ENCODE results near the gene ZNF384.
"Not testable (repeated sequence)": the region's sequence is repeated elsewhere in the genome, so short reads cannot be mapped to it uniquely, and the experiment has no call there.

Gene ZNF384

DNA sequence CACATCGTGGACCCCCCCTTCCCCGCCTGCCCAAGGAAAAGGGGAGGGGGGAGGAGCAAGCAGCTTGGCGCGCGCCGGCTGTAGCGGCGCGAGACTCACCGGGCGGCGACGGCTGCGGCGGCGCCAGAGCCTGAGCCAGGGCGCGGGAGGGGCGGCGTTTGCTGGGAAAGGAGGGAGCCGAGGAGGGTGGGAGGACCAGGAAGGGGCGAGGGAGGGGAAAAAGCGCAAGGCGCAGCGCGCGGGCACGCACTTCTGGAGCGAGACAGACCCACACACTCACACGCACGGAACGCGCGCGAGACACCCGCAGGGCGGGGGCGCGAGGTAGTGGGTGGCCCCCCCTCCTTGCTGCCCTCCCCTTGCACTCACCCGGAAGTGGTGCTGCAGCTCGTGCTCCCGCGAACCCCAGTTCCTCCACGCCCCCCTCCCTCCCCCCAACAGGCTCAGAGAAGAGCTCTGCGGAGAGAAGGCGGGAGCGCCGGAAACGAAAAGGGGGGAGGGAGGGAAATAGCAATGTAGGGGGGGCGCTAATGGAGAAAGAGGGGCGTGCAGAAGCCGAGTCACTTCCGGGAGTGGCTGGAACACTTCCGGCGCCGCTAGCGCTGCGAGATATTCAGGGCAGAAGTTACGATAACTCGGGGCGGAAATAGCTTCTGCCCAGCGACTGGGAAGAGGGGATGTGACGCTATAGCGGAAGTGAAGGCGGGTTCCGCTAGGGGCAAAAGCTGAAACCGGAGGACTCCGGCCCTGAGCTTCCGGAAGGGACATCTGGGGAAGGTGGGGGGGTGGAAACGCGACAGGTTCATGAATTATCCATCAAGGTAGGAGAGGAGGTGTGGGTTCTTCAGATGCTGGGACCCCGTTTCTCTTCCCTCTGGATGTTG lies at the start of gene ZNF384:
Gene ZNF384 (minus strand): TSS at position 377 of the 884 bp plus-strand sequence. CDS start 9,855 bp downstream, outside the sequence.
- Histone ChIP-seq H3K4me3 (peak within 1 kb of the TSS; percentile 71 to 93 (median 86)), H3K27ac (peak within 1 kb of the TSS; percentile 85 to 100 (median 98))

DNA sequence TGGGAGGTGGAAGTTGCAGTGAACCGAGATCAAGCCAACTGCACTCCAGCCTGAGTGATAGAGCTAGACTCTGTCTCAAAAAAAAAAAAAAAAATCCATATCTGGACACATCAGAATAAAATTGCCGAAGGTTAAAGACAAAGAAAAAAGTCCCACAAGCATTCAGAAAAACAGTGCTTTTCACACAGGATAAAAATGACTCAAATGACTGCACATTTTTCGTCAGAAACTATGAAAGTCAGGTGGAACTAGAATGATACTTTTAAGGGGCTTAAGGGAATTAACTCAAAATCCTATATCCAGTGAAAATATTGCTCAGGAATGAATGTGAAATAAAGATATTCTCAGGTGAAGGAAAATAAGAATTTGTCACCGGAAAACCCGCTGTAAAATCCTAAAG lies 47.6 kb upstream of the ZNF384 start:
- Histone ChIP-seq H3K27ac (no peak overlapping the region), H3K4me3 (no peak overlapping the region)

DNA sequence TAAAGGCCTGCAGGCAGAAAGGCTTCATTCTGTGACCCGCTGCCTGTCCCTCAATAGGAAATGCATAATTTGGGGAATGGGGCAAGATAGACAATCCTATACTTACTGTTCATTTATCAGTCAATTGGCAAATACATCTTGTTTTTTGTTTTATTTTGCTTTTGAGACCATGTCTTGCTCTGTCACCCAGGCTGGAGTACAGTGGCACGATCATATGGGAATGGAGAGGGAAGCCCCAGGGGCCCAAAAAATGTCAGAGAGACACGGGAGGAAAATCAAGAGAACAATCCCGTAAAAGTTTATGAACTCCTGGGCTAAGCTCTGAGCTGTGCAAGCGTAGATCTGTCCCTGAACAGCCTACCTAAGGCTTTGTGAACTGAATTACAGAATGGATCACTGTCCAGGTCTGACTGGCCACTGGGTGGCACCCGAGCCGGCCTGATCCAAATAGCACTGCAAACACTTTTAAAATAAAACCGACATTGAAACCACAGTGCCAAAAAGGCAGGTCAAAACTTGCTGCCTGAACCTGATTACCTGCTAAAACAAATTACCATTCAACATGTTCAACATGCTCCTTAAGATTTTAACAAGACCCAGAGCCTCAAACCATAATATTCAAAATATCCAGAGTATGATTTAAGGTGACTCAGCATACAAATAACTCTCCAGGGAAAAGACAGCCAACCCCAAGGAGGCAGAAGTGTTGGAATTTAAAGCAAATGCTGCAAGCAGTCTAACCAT lies 46.4 kb upstream of the ZNF384 start:
- H3K27ac ChIP-seq = no peak overlapping the region

DNA sequence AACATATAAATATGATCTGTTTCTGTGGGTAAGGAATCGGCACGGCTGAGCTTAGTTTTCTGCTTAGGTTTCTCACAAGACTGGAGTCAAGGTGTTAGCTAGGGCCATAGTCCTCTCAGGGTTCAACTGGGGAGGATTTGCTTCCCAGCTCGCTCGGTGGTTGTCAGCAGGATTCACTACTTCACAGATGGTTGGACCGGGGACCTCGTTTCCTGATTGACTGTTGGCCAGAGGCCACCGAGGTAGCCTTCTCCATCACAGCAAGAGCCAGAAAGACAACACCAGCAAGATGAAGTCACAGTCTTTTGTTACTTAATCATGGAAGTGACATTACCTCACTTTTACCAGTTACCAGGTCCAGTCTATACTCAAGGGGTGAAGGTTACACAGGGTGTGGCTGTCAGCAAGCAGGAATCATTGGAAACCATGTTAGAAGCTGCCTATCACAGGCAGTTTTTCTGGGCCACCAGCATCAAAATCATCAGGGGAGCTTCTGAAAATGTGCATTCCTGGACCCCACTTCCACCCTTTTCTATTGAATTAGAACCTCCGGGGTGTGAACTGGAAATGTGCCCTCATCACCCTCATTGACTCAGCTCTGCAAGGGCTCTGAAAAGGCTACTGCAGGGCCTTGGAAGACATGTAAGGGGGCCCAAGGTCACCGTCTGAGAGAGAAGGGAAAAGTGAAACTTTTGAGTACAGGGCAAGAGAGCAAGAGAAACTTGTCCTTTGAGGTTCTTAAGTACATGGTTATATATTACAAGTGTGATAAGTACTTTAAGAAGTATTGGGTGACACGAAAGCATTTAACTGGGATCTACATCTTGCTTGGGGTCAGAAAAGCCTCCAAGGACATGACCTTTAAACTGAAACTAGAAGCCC lies 45.6 kb upstream of the ZNF384 start:
- no peak overlapping the region for H3K4me3 ChIP-seq
- H3K27ac ChIP-seq = no peak overlapping the region

More for the DNA sequence above, 46.4 kb upstream of the ZNF384 start:
- no peak overlapping the region for H3K4me3 ChIP-seq

GRCh38 chr12:6730169-6730568 lies 41.0 kb upstream of the ZNF384 start:
- Histone ChIP-seq H3K4me3 (no peak overlapping the region), H3K27ac (no peak overlapping the region)

DNA sequence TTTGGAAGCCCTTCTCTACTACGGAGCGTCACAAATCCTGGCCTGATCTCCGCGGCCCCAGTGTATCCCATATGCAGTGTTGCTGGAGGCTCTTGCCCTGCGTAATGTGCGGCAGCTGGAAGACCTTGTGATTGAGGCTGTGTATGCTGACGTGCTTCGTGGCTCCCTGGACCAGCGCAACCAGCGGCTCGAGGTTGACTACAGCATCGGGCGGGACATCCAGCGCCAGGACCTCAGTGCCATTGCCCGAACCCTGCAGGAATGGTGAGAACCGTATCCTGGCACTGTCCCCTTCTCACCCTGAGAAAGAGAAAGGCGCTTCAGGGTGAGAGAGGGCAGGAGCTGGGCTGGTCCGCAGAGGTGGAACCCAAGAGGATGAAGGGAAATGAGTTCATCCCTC lies 40.0 kb upstream of the ZNF384 start:
- Histone ChIP-seq H3K4me3 (no peak overlapping the region), H3K27ac (no peak overlapping the region)

- H3K4me3 ChIP-seq = no peak overlapping the region
- no peak overlapping the region for H3K27ac ChIP-seq
Observed at GRCh38 chr12:6725350-6725749, 36.2 kb upstream of the ZNF384 start.

DNA sequence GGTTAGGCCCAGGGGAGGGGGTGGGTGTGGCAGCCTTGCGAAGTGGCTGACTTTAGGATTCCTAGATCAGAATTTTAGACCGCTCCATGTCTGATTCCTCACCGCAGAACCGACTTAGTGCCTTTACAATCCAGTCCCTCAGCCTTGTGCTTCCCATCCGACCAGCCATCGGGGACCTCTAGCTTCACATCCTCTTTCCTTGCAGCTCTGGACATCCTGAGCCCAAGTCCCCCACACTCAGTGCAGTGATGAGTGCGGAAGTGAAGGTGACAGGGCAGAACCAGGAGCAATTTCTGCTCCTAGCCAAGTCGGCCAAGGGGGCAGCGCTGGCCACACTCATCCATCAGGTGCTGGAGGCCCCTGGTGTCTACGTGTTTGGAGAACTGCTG lies 35.2 kb upstream of the ZNF384 start:
- peak overlapping the region; percentile 41 to 65 (median 50) for H3K4me3 ChIP-seq
- H3K27ac ChIP-seq = peak overlapping the region; percentile 43 to 93 (median 86)

DNA sequence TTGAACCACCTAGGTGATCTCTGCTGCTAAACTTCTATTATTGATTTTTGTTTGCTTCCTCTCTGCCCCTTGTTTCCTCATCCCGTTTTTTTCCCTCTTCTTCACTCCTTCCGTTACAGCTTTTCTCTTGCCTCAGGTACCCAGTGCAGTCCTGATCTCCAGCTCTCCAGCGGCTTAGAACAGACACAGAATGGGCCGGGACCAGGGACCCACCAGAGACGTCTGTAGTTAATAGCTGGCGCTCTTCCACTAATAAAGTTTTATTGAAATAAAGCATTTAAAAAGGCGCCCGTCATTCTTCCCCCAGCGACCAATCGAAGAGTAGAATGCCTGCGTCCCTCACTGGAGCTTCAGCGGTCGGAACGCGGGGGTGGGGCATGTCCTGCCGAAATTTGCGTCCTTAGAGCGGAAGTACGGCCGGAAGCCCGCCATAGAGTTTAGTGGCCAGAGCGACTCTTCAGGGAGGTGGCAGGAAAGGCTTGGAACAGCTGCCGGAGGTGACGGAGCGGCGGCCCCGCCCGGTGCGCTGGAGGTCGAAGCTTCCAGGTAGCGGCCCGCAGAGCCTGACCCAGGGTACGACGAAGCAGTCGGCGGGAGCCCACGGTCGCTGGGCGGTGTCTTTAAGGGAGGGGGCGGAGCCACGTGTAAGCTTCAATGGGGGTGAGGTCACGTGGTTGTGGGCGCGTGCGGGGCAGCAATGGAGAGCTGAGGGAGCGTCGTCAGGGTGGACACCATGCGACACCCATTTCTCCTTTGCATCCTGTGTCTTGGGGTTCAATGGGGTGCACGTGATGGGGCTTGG lies 34.6 kb upstream of the ZNF384 start, which contains the start of gene COPS7A:
Gene COPS7A (plus strand): TSS at position 440 of the 802 bp plus-strand sequence. CDS start 611 bp downstream, outside the sequence.
- Histone ChIP-seq H3K4me3 (peak within 1 kb of the TSS; percentile 41 to 65 (median 50)), H3K27ac (peak within 1 kb of the TSS; percentile 43 to 93 (median 86))

- peak overlapping the region in 1 of 7 experiments; percentile 59 for H3K4me3 ChIP-seq
- no peak overlapping the region for H3K27ac ChIP-seq
Observed at GRCh38 chr12:6722863-6723262, 33.7 kb upstream of the ZNF384 start.

GRCh38 chr12:6716874-6717437 lies 27.8 kb upstream of the ZNF384 start:
- Histone ChIP-seq H3K4me3 (no peak overlapping the region), H3K27ac (no peak overlapping the region)

DNA sequence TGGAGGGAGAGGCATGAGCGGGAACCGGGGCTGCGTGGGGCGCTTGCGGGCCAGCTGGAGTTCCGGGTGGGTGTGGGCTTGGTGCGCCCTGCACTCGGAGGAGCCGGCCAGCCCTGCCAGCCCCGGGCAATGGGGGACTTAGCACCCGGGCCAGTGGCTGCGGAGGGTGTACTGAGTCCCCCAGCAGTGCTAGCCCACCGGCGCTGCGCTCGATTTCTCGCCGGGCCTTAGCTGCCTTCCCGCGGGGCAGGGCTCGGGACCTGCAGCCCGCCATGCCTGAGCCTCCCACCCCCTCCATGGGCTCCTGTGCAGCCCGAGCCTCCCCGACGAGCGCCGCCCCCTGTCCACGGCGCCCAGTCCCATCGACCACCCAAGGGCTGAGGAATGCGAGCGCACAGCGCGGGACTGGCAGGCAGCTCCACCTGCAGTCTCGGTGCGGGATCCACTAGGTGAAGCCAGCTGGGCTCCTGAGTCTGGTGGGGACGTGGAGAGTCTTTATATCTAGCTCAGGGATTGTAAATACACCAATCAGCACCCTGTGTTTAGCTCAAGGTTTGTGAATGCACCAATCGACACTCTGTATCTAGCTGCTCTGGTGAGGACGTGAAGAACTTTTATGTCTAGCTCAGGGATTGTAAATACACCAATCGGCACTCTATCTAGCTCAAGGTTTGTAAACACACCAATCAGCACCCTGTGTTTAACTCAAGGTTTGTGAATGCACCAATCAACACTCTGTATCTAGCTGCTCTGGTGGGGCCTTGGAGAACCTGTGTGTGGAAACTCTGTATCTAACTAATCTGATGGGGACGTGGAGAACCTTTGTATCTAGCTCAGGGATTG lies 27.1 kb upstream of the ZNF384 start:
- not testable (repeated sequence) for H3K4me3 ChIP-seq, H3K27ac ChIP-seq

DNA sequence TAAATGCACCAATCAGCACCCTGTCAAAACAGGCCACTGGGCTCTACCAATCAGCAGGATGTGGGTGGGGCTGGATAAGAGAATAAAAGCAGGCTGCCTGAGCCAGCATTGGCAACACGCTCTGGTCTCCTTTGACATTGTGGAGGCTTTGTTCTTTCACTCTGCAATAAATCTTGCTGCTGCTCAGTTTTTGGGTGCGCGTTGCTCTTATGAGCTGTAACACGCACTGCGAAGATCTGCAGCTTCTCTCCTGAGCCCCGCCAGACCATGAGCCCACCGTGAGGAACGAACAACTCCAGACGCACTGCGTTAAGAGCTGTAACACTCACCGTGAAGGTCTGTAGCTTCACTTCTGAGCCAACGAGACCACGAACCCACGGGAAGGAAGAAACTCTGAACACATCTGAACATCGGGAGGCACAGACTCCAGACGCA lies 19.8 kb upstream of the ZNF384 start:
- H3K4me3 ChIP-seq = no peak overlapping the region

GRCh38 chr12:6708351-6708750 lies 19.2 kb upstream of the ZNF384 start:
- H3K27ac ChIP-seq, H3K4me3 ChIP-seq: not testable (repeated sequence)

More for the DNA sequence above, 19.8 kb upstream of the ZNF384 start:
- no peak overlapping the region for H3K27ac ChIP-seq

GRCh38 chr12:6703631-6704030 lies 14.5 kb upstream of the ZNF384 start:
- H3K4me3 ChIP-seq = no peak overlapping the region

DNA sequence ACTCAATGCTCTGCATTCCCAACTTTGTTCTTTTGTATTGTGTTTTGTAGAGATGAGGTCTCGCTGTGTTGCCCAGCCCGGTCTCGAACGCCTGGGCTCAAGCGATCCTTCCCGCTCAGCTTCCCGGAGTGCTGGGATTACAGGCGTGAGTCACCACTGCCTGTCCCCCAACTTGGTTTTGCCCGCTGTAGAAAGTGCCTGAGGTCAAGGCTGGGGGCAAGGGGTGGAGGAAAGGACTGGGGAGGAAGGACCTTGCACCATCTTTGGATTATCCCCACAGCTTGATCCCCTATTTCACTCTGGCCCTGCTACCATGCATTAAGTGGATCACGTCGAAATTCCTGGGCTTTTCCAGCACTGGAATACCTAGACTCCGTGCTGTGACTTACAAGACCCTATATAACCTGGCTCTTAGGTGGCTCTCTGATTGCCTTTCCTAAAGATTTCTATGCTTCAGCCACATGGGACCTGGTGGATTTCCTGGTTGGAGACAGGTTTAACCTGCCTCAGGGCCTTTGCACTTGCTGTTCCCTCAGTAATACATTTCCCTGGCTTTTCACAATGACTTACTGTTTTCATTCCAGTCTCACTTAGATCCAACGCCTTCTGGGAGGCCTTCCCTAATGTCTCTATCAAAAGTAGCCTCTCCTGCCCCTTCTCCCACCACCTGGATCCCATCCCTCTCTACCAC lies 12.0 kb upstream of the ZNF384 start:
- Histone ChIP-seq H3K27ac (no peak overlapping the region), H3K4me3 (peak overlapping the region in 3 of 7 experiments; percentile 30 to 35 (median 34))

More at GRCh38 chr12:6703631-6704030, 14.5 kb upstream of the ZNF384 start:
- H3K27ac ChIP-seq = no peak overlapping the region

GRCh38 chr12:6700646-6701051 lies 11.5 kb upstream of the ZNF384 start, which contains the start of gene PIANP:
Gene PIANP (minus strand): TSS chr12:6700815. CDS start chr12:6698061, 2,754 bp downstream.
- no peak within 1 kb of the TSS for H3K27ac ChIP-seq
- peak within 1 kb of the TSS; percentile 2 to 35 (median 30) for H3K4me3 ChIP-seq

Data from skin epidermis (tissue), 12 donors.